Activated B cell treated with CpG ODN at 0.5 μM for 24 hours (primary cell): ENCODE measurements around the gene APOL4. TPM values are rescaled to one million over a fixed set of nuclear protein-coding genes. Genes with fewer than 3 reads are reported as not detected.

Experiments used
- ATAC-seq: fragments of 200-7000 bp; cut with Tn5 transposase; one replicate; pipeline ENCODE4 v1.10.0; 2021; ENCODE audit warnings: low read depth, mild to moderate bottlenecking, moderate library complexity
- CTCF ChIA-PET: fragments of 350-600 bp; sonication (Branson Sonifier 250); formaldehyde crosslinking; loops from one replicate; lab custom pipeline; 2021; ENCODE audit warnings: antibody characterized with exemption; lab: Charles Lee
- POLR2A ChIA-PET: fragments of 350-600 bp; sonication (Branson Sonifier 250); formaldehyde crosslinking; loops from one replicate; lab custom pipeline; 2021; ENCODE audit warnings: antibody characterized with exemption; lab: Charles Lee
- DNase-seq: peaks from one replicate; pipeline ENCODE4 v3.0.0; 2022
- H3K27ac Mint-ChIP-seq: one replicate; pipeline ENCODE4 v1.8.0; 2020; ENCODE audit warnings: mixed read lengths
- H3K27me3 Mint-ChIP-seq: one replicate; pipeline ENCODE4 v1.8.0; 2021; ENCODE audit warnings: mixed read lengths
- H3K36me3 Mint-ChIP-seq: one replicate; pipeline ENCODE4 v1.8.0; 2021; ENCODE audit warnings: low read depth, mixed read lengths
- H3K4me1 Mint-ChIP-seq: one replicate; pipeline ENCODE4 v1.8.0; 2021; ENCODE audit warnings: mixed read lengths
- H3K4me3 Mint-ChIP-seq: one replicate; pipeline ENCODE4 v1.8.0; 2020; ENCODE audit warnings: mild to moderate bottlenecking, mixed read lengths
- H3K9me3 Mint-ChIP-seq: one replicate; pipeline ENCODE4 v1.8.0; 2020; ENCODE audit warnings: mixed read lengths
- CTCF ChIP-seq: fragments of 200-600 bp; IDR thresholded peaks from one replicate; pipeline ENCODE4 v1.8.0; 2022; ENCODE audit warnings: antibody characterized with exemption, mild to moderate bottlenecking
- intact Hi-C: fragments of 100-400 bp; cut with micrococcal nuclease; formaldehyde crosslinking; loops from one replicate; pipeline ENCODE4 v1.15.1; 2024
- total RNA-seq: library from RNA; stranded (reverse); gene quantifications from 2 replicates; pipeline ENCODE4 v1.2.3, GENCODE V29; 2022

The APOL4 gene
- total RNA-seq, 1 donor from 2014 or later: not detected

- TF ChIP-seq CTCF: no peak
- Mint-ChIP-seq H3K27ac (no peak overlapping the region), H3K36me3 (peaks cover 34% of the 10 kb centered on the region), H3K27me3 (no peaks in the 10 kb centered on the region), H3K4me1 (peaks cover 3% of the 10 kb centered on the region), H3K9me3 (no peaks in the 10 kb centered on the region), H3K4me3 (no peak overlapping the region)
- POLR2A ChIA-PET: no interaction called here
- intact Hi-C loops: loop anchor here (5.0 kb wide), 1 partner anchor 157 kb away; no protein-coding TSS in a partner anchor
- no peak for ATAC-seq
- no peak for DNase-seq
- CTCF ChIA-PET: no interaction called here
Observed at GRCh38 chr22:36224245-36224644, 22.6 kb upstream of the APOL4 start.

GRCh38 chr22:36223504-36223903 lies 21.9 kb upstream of the APOL4 start:
- H3K36me3 Mint-ChIP-seq: peaks cover 27% of the 10 kb centered on the region
- peaks cover 3% of the 10 kb centered on the region for H3K4me1 Mint-ChIP-seq
- ChIA-PET POLR2A (no interaction called here), CTCF (no interaction called here)
- no peak for TF ChIP-seq CTCF
- H3K27me3 Mint-ChIP-seq: peaks cover 4% of the 10 kb centered on the region
- H3K4me3 Mint-ChIP-seq: no peak overlapping the region
- intact Hi-C loops: loop anchor here (5.0 kb wide), 1 partner anchor 156 kb away; no protein-coding TSS in a partner anchor
- no peak overlapping the region for H3K27ac Mint-ChIP-seq
- ATAC-seq (no peak), DNase-seq (no peak)
- H3K9me3 Mint-ChIP-seq: no peaks in the 10 kb centered on the region

GRCh38 chr22:36222887-36223450 lies 21.4 kb upstream of the APOL4 start:
- intact Hi-C loops: loop anchor here (5.0 kb wide), 1 partner anchor 156 kb away; no protein-coding TSS in a partner anchor
- ChIA-PET CTCF (interaction anchor here (1.4 kb wide), 1 partner anchor 11 kb away, joined by 3 read pairs; no protein-coding TSS in a partner anchor), POLR2A (no interaction called here)
- DNase-seq: no peak
- Mint-ChIP-seq H3K27me3 (peaks cover 5% of the 10 kb centered on the region), H3K27ac (no peak overlapping the region), H3K4me3 (no peak overlapping the region), H3K4me1 (peaks cover 3% of the 10 kb centered on the region), H3K9me3 (no peaks in the 10 kb centered on the region), H3K36me3 (peaks cover 23% of the 10 kb centered on the region)
- ATAC-seq: no peak
- TF ChIP-seq CTCF: no peak

- peak overlapping the region; percentile 53 for H3K4me3 Mint-ChIP-seq
- intact Hi-C loops: loop anchor here (1.0 to 5.0 kb wide), 3 partner anchors 27 to 155 kb away; no protein-coding TSS in a partner anchor
Observed at GRCh38 chr22:36221799-36222751, 20.5 kb upstream of the APOL4 start.

More at GRCh38 chr22:36221799-36222751, 20.5 kb upstream of the APOL4 start:
- ChIA-PET POLR2A (no interaction called here), CTCF (interaction anchor here (1.0 to 1.7 kb wide), 3 partner anchors 10 to 77 kb away, joined by 3 to 6 read pairs (median 3); no protein-coding TSS in a partner anchor)
- Mint-ChIP-seq H3K9me3 (no peaks in the 10 kb centered on the region), H3K27me3 (peaks cover 5% of the 10 kb centered on the region), H3K4me1 (peaks cover 3% of the 10 kb centered on the region), H3K36me3 (peaks cover 15% of the 10 kb centered on the region), H3K27ac (no peak overlapping the region)
- TF ChIP-seq CTCF: no peak
- DNase-seq (no peak), ATAC-seq (peak; percentile 57)
